IMR-90 (cell line): Measurements from ENCODE around the gene SERPINA9. TPM values are rescaled to one million over a fixed set of nuclear protein-coding genes. Genes with fewer than 3 reads are reported as not detected.
A peak's percentile ranks its signal among the peaks of the same experiment; 100 is the strongest.
"Not testable (repeated sequence)": the region's sequence is repeated elsewhere in the genome, so short reads cannot be mapped to it uniquely, and the experiment has no call there.

Source experiments
- ATAC-seq: fragments of 200-7000 bp; cut with Tn5 transposase; 2 replicates; pipeline ENCODE4 v1.9.1; 2020; ENCODE audit warnings: low read depth, mild to moderate bottlenecking, moderate library complexity
- BruUV-seq: library from RNA; stranded (reverse); fragments of 400-500 nt; replicated peaks from 2 replicates; lab custom pipeline; 2021; lab: Mats Ljungman, UMichigan
- CTCF ChIA-PET: fragments of 300-600 bp; formaldehyde crosslinking; extraction: SDS; loops from one replicate; lab custom pipeline; 2021; ENCODE audit warnings: antibody characterized with exemption; lab: Yijun Ruan, JAX
- POLR2A ChIA-PET: fragments of 300-600 bp; sonication (Branson Sonifier 250); formaldehyde crosslinking; loops from one replicate; lab custom pipeline; 2022; ENCODE audit warnings: antibody characterized with exemption; ENCODE audit not compliant: unreplicated experiment; lab: Charles Lee
- DNase-seq: peaks from one replicate; pipeline ENCODE4 v3.0.0; 2013
- H2AFZ ChIP-seq: replicated peaks from 2 replicates; pipeline ENCODE3; 2013; ENCODE audit warnings: low read length, mild to moderate bottlenecking; ENCODE audit not compliant: poor library complexity
- H2AK5ac ChIP-seq: 2 replicates; pipeline ENCODE4 v1.6.1; 2013; ENCODE audit warnings: low read depth, low read length, inconsistent platforms
- H2AK9ac ChIP-seq: replicated peaks from 2 replicates; pipeline ENCODE3; 2013; ENCODE audit warnings: mild to moderate bottlenecking, low read depth, low read length, moderate library complexity; ENCODE audit not compliant: poor library complexity
- H2BK120ac ChIP-seq: 2 replicates; pipeline ENCODE4 v1.6.1; 2013; ENCODE audit warnings: low read depth, low read length, inconsistent platforms
- H2BK15ac ChIP-seq: 3 replicates; pipeline ENCODE4 v1.6.1; 2013; ENCODE audit warnings: low read depth, low read length, inconsistent platforms
- H2BK20ac ChIP-seq: 2 replicates; pipeline ENCODE4 v1.6.1; 2013; ENCODE audit warnings: low read depth, mild to moderate bottlenecking, inconsistent platforms, low read length, moderate library complexity
- H2BK5ac ChIP-seq: 2 replicates; pipeline ENCODE4 v1.6.1; 2013; ENCODE audit warnings: mild to moderate bottlenecking, low read depth, low read length, inconsistent platforms; ENCODE audit not compliant: poor library complexity, severe bottlenecking
- H3K14ac ChIP-seq: replicated peaks from 2 replicates; pipeline ENCODE4 v1.6.1; 2013; ENCODE audit warnings: low read depth, low read length, inconsistent platforms
- H3K18ac ChIP-seq: 2 replicates; pipeline ENCODE4 v1.6.1; 2013; ENCODE audit warnings: low read depth, low read length, control low read depth
- H3K23ac ChIP-seq: 2 replicates; pipeline ENCODE4 v1.6.1; 2013; ENCODE audit warnings: low read depth, low read length, inconsistent platforms
- H3K27ac ChIP-seq: 2 replicates; pipeline ENCODE4 v1.5.1; 2013; ENCODE audit warnings: mild to moderate bottlenecking, control low read depth, low read length; ENCODE audit not compliant: insufficient read depth
- H3K27me3 ChIP-seq: 2 replicates; pipeline ENCODE4 v1.6.1; 2013; ENCODE audit warnings: low read length; ENCODE audit not compliant: control insufficient read depth, insufficient read depth
- H3K36me3 ChIP-seq: 2 replicates; pipeline ENCODE4 v1.6.1; 2013; ENCODE audit warnings: low read length, mixed read lengths; ENCODE audit not compliant: control insufficient read depth, insufficient read depth
- H3K4ac ChIP-seq: 2 replicates; pipeline ENCODE4 v1.6.1; 2013; ENCODE audit warnings: low read depth, low read length, inconsistent platforms
- H3K4me1 ChIP-seq: 2 replicates; pipeline ENCODE4 v1.6.1; 2013; ENCODE audit warnings: low read length, mixed read lengths; ENCODE audit not compliant: control insufficient read depth, insufficient read depth
- H3K4me2 ChIP-seq: 2 replicates; pipeline ENCODE4 v1.6.1; 2013; ENCODE audit warnings: low read depth, mild to moderate bottlenecking, control low read depth, low read length, moderate library complexity
- H3K4me3 ChIP-seq: 2 replicates; pipeline ENCODE4 v1.5.1; 2013; ENCODE audit warnings: low read depth, mild to moderate bottlenecking, control low read depth, low read length, moderate library complexity; ENCODE audit not compliant: insufficient read depth
- H3K56ac ChIP-seq: 2 replicates; pipeline ENCODE4 v1.6.1; 2013; ENCODE audit warnings: low read length, inconsistent platforms; ENCODE audit not compliant: insufficient read depth; ENCODE audit errors: extremely low read depth
- H3K79me1 ChIP-seq, 2 experiments: 2 replicates each; pipeline ENCODE4 v1.6.1; 2013; ENCODE audit warnings: low read length in 2 of 2, inconsistent platforms in 1 of 2, low read depth in 1 of 2
- H3K9ac ChIP-seq: 2 replicates; pipeline ENCODE4 v1.6.1; 2013; ENCODE audit warnings: low read depth, low read length, control low read depth
- H3K9me1 ChIP-seq: 2 replicates; pipeline ENCODE4 v1.6.1; 2013; ENCODE audit warnings: low read length, inconsistent platforms; ENCODE audit not compliant: insufficient read depth
- H3K9me3 ChIP-seq: 2 replicates; pipeline ENCODE4 v1.6.1; 2013; ENCODE audit warnings: low read length; ENCODE audit not compliant: control insufficient read depth, insufficient read depth
- H4K20me1 ChIP-seq: 2 replicates; pipeline ENCODE4 v1.6.1; 2013; ENCODE audit warnings: low read length, inconsistent platforms; ENCODE audit not compliant: insufficient read depth
- H4K5ac ChIP-seq: 2 replicates; pipeline ENCODE4 v1.6.1; 2013; ENCODE audit warnings: mild to moderate bottlenecking, low read depth, low read length, control low read depth
- H4K8ac ChIP-seq, 2 experiments: 2 replicates each; pipeline ENCODE4 v1.6.1; 2013; ENCODE audit warnings: low read depth in 2 of 2, low read length in 2 of 2, control low read depth in 1 of 2, inconsistent platforms in 1 of 2
- H4K91ac ChIP-seq: 2 replicates; pipeline ENCODE4 v1.6.1; 2013; ENCODE audit warnings: low read depth, low read length, inconsistent platforms; ENCODE audit not compliant: insufficient read depth
- CEBPB ChIP-seq: IDR thresholded peaks from 2 replicates; pipeline ENCODE4 v1.6.1; 2012; ENCODE audit warnings: low read depth, low read length, improper control_type of control experiment
- WGBS, 2 experiments: methylation state at CpG; one replicate each; pipeline versions ENCODE4 v1.1.5 to v1.1.7; 2013; ENCODE audit warnings: missing lambda C conversion rate in 2 of 2; ENCODE audit not compliant: insufficient read length in 1 of 2; ENCODE audit errors: extremely low coverage in 2 of 2; 5-methylcytosine and 5-hydroxymethylcytosine counted together
- dilution Hi-C: fragments of 300-500 bp; cut with HindIII; formaldehyde crosslinking; loops from one replicate; pipeline ENCODE4 v1.14.3; 2018; ENCODE audit warnings: low sequenced_read_pairs; ENCODE audit not compliant: unreplicated experiment
- in situ Hi-C: fragments of 300-500 bp; cut with MboI; formaldehyde crosslinking; loops from 3 replicates; pipeline ENCODE4 v1.14.3; 2019; ENCODE audit warnings: low sequenced_read_pairs, inconsistent platforms, mixed read lengths
- intact Hi-C: fragments of 100-400 bp; cut with micrococcal nuclease; formaldehyde crosslinking; loops from 2 replicates; pipeline ENCODE4 v1.10.0; 2022
- polyA plus RNA-seq, 3 experiments: library from polyadenylated mRNA; depleted of rRNA; stranded (reverse); fragments of >200 nt; gene quantifications; 2 replicates each; pipeline ENCODE4 v1.2.3, GENCODE V29; 2012; ENCODE audit warnings: low replicate concordance in 1 of 3
- total RNA-seq: library from RNA; depleted of rRNA; stranded (reverse); fragments of >200 nt; gene quantifications from 2 replicates; pipeline ENCODE4 v1.2.3, GENCODE V29; 2012

SERPINA9 gene
- total and polyA plus RNA-seq, 2 of the 4 experiments (the other 2 are of a cell fraction), result 0.09 to 0.18 TPM

GRCh38 chr14:94510481-94510880 lies 34.5 kb upstream of the SERPINA9 start:
- H3K4me3 ChIP-seq, H3K9me1 ChIP-seq, H3K4me2 ChIP-seq, H3K9me3 ChIP-seq, H3K27ac ChIP-seq, H2AK5ac ChIP-seq, BruUV-seq, H3K4me1 ChIP-seq, H4K20me1 ChIP-seq, H2AFZ ChIP-seq, H2BK20ac ChIP-seq, H4K91ac ChIP-seq, POLR2A ChIA-PET, DNase-seq, H3K36me3 ChIP-seq, H3K18ac ChIP-seq, H2BK15ac ChIP-seq, dilution Hi-C loops, H2BK5ac ChIP-seq, intact Hi-C loops, H4K8ac ChIP-seq, ATAC-seq, CTCF ChIA-PET, H3K27me3 ChIP-seq, H2BK120ac ChIP-seq, in situ Hi-C loops, H3K4ac ChIP-seq, H3K9ac ChIP-seq, H4K5ac ChIP-seq, H3K79me1 ChIP-seq, H3K23ac ChIP-seq, H3K56ac ChIP-seq, H3K14ac ChIP-seq, H2AK9ac ChIP-seq: not testable (repeated sequence)
- WGBS, 2 experiments, result 0% methylated on average over 1 of the region's 2 CpGs; no CpG with 5 or more reads in 1 of the 2 experiments
- TF ChIP-seq CEBPB, result peak; percentile 36; the same call in 1 of the 2 replicates
